Endothelial cell (in vitro differentiated cells): ENCODE results near the gene MICAL1. TPM values are rescaled to one million over a fixed set of nuclear protein-coding genes. Genes with fewer than 3 reads are reported as not detected.

Experiments used
- DNase-seq: peaks from one replicate; pipeline ENCODE4 v3.0.0; 2021; ENCODE audit warnings: low spot score
- H3K27ac Mint-ChIP-seq: one replicate; pipeline ENCODE4 v1.8.0; 2021; ENCODE audit warnings: mixed read lengths, inconsistent platforms; ENCODE audit not compliant: unreplicated experiment
- H3K27me3 Mint-ChIP-seq: one replicate; pipeline ENCODE4 v1.8.0; 2021; ENCODE audit warnings: mild to moderate bottlenecking, moderate library complexity, mixed read lengths, inconsistent platforms; ENCODE audit not compliant: unreplicated experiment
- H3K36me3 Mint-ChIP-seq: one replicate; pipeline ENCODE4 v1.8.0; 2021; ENCODE audit warnings: mild to moderate bottlenecking, low read depth, mixed read lengths, inconsistent platforms; ENCODE audit not compliant: unreplicated experiment
- H3K4me1 Mint-ChIP-seq: one replicate; pipeline ENCODE4 v1.8.0; 2021; ENCODE audit warnings: mild to moderate bottlenecking, mixed read lengths, inconsistent platforms; ENCODE audit not compliant: unreplicated experiment
- H3K4me3 Mint-ChIP-seq: one replicate; pipeline ENCODE4 v1.8.0; 2021; ENCODE audit warnings: mild to moderate bottlenecking, mixed read lengths, inconsistent platforms; ENCODE audit not compliant: unreplicated experiment
- H3K9me3 Mint-ChIP-seq: one replicate; pipeline ENCODE4 v1.8.0; 2021; ENCODE audit warnings: mixed read lengths, inconsistent platforms; ENCODE audit not compliant: unreplicated experiment
- total RNA-seq: library from RNA; stranded (reverse); fragmentation: NEBNext Ultra II Directional; extraction: Animal tissue kit (Norgen Biotek cat#: 25700); gene quantifications from one replicate; pipeline ENCODE4 v1.2.1, GENCODE V29; 2021; ENCODE audit not compliant: unreplicated experiment
- TF ChIP-seq, protein P1 (sequence below): fragments of 200-600 bp; sonication (generic); IDR thresholded peaks from one replicate; pipeline ENCODE4 v1.5.0; 2021; ENCODE audit warnings: antibody characterized with exemption; ENCODE audit not compliant: unreplicated experiment

MICAL1 gene
- total RNA-seq, 1 donor from 2014 or later, result 19.9 TPM

DNA sequence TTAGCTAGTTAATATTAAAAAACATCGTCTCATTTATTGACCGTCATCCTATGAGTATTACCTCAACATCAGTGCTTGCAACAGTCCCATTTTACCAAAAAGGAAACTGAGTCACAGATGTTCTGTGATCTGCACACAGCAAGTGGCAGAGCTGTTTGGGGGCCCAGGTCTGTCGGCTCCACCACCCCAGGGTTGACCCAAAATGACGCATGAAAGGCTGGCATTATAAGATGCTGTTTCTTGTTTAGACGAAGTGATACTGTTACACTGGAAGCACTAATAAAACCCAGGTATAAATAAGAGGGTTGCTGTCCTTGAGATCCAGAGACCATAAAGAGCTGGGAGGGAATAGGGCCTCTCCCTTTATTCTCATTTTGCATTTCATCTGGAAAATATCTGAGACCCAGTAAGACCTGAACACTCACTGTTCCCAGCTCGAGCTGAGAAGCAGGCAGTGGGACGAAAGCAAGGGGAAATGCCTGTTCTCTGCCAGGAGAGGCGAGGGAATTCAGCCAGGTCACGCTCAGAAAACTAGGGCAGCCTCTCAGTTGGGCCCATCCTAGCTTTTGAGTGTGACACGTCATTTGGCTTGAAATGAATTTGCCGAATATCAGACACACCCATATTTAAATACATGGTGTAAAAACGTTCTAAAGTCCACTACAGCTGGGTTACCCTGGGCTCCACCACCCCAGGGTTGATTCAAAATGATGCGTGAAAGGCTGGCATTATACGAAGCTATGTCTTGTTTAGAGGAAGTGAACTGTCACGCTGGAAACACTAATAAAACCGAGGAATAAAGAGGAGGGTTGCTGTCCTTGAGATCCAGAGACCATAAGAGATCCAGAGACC, 1.4 kb upstream of the MICAL1 start:
- H3K27me3 Mint-ChIP-seq, result peaks cover 17% of the 10 kb centered on the region
- no peak for DNase-seq
- TF ChIP-seq, protein P1, sequence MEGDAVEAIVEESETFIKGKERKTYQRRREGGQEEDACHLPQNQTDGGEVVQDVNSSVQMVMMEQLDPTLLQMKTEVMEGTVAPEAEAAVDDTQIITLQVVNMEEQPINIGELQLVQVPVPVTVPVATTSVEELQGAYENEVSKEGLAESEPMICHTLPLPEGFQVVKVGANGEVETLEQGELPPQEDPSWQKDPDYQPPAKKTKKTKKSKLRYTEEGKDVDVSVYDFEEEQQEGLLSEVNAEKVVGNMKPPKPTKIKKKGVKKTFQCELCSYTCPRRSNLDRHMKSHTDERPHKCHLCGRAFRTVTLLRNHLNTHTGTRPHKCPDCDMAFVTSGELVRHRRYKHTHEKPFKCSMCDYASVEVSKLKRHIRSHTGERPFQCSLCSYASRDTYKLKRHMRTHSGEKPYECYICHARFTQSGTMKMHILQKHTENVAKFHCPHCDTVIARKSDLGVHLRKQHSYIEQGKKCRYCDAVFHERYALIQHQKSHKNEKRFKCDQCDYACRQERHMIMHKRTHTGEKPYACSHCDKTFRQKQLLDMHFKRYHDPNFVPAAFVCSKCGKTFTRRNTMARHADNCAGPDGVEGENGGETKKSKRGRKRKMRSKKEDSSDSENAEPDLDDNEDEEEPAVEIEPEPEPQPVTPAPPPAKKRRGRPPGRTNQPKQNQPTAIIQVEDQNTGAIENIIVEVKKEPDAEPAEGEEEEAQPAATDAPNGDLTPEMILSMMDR, result no peak
- H3K9me3 Mint-ChIP-seq, result no peaks in the 10 kb centered on the region
- peaks cover 2% of the 10 kb centered on the region for H3K4me1 Mint-ChIP-seq
- H3K27ac Mint-ChIP-seq, result no peak overlapping the region
- H3K36me3 Mint-ChIP-seq, result no peaks in the 10 kb centered on the region
- peak overlapping the region; percentile 73 for H3K4me3 Mint-ChIP-seq

DNA sequence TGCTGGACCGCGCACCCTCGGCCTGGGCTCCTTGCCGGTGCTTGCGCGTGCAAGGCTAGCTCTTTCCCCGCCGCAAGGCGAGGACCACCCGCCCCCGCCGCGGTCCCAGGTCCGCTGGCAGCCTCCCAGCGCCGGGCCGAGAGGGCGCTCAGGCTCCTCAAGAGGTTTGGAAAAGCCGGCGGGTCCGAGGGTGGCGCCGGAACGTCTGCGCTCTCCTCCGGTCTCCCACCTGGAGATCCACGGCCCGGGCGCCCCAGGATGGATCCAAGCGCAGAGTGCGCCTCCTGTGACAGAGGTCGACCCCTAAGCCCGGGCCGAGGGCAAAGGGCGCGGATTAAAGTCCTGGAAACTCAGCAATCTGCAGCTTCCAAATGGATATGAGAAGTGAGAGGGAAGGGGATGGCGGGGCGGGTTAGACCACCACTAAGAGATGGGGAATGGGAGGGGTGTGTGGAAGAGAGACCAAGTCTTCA, 575 bp upstream of the MICAL1 start:
- no peak for DNase-seq
- H3K27ac Mint-ChIP-seq, result no peak overlapping the region
- H3K4me1 Mint-ChIP-seq, result peaks cover 2% of the 10 kb centered on the region
- H3K27me3 Mint-ChIP-seq, result peaks cover 17% of the 10 kb centered on the region
- H3K36me3 Mint-ChIP-seq, result no peaks in the 10 kb centered on the region
- no peaks in the 10 kb centered on the region for H3K9me3 Mint-ChIP-seq
- peak overlapping the region; percentile 73 for H3K4me3 Mint-ChIP-seq
- TF ChIP-seq, protein P1, result no peak

DNA sequence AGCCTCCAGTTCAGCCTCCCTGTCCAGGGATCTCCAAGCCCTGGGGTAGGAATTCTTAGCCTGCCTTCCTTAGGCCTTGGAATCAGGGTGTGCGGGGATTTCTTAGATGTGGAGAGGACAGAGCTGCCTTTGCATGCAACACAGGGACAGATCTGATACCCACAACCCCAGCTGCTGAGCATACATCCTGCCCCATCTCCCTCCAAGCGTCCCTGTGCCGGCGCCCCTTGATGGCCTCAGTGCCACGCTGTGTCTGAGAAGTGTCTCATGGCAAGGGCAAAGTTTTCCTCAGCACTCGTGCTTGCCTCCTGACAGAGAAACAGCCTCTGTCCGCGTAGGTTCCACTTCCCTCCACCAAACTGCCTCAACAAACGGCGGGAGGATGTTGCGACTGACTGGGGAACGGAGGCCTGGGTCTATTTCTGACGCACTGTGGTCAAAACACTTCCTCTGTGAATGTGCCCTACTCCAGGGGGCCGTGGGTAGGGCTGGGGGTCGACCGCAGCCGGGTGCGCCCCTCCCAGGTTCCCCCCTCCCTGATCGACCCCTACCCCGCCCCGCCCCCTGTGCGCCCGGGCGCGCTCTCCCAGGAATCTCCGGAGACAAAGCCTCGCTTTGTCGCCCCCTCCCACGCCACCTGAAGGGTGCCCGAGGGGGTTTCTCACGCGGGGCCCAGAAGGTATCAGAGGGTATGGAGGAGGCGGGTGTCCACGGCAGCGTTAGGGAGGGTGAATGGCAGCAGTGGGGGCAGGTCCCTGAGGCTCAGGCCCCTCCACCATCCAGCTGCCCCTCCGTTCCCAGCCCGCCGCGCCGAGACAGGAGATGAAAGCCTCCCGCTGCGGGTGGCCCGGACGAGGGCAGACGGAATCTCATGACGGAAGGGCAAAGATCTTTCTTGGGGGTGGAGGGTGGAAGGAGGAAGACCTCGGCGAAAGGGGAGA, 806 bp downstream of the MICAL1 start:
- H3K36me3 Mint-ChIP-seq, result no peaks in the 10 kb centered on the region
- peaks cover 2% of the 10 kb centered on the region for H3K4me1 Mint-ChIP-seq
- peaks cover 17% of the 10 kb centered on the region for H3K27me3 Mint-ChIP-seq
- H3K4me3 Mint-ChIP-seq, result peak overlapping the region; percentile 93
- peak overlapping the region; percentile 57 for H3K27ac Mint-ChIP-seq
- H3K9me3 Mint-ChIP-seq, result no peaks in the 10 kb centered on the region
- DNase-seq, result peak; percentile 33
- TF ChIP-seq, protein P1, result no peak

DNA sequence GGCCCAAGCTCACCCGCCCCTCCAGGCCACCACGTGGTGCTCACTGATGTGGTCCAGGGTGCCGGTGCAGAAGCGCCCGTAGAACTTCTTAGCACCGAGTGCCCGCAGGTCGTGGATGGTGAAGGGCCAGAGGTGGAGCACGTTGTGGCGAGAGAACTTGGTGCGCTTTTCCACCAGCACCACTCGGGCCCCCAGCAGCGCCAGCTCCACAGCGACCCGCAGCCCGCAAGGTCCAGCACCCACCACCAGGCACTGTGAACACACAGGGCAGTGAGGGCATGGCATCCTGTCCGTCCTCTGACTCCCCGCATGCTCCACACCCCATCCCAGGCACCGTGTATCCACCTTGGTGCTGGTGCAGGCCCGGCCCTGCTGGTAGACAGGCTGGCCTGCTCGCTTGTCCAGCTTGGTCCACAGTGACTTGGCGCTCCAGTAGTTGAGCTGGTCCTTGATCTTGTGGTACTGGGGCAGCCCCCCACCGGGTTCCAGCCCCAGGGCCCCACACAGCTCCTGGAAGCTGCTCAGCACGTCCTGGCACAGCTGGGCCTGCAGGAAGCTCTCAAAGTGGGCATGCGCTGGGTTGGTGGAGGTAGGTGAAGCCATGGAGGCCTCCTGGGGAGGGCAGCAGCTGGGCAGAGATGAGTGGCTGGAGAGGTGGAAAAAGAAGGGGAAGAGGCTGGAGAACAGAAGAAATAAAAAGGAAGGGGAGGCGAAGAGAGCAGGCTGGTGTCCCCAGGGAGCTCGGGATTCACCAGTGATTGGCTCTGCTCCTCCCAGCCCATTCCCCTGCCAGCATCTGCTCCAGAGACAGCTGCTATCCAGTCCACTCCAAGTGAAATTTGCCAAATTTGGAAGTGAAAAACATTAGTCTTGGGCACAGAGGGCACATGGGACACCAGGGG, 1.7 kb downstream of the MICAL1 start:
- Mint-ChIP-seq H3K4me1 (peaks cover 2% of the 10 kb centered on the region), H3K36me3 (no peaks in the 10 kb centered on the region), H3K27me3 (peaks cover 17% of the 10 kb centered on the region), H3K4me3 (peak overlapping the region; percentile 29), H3K9me3 (no peaks in the 10 kb centered on the region), H3K27ac (no peak overlapping the region)
- DNase-seq, result no peak
- TF ChIP-seq, protein P1, result no peak
